Neuronal stem cell (in vitro differentiated cells): ENCODE results near the gene GFPT2. TPM values are rescaled to one million over a fixed set of nuclear protein-coding genes. Genes with fewer than 3 reads are reported as not detected.
A peak's percentile ranks its signal among the peaks of the same experiment; 100 is the strongest.

Experiments used
- DNase-seq: peaks from one replicate; pipeline ENCODE4 v3.0.0-alpha.2; 2013; ENCODE audit warnings: low spot score
- H2AFZ ChIP-seq: one replicate; pipeline ENCODE4 v1.6.1; 2013; ENCODE audit warnings: mild to moderate bottlenecking, low read length, inconsistent platforms
- H2AK5ac ChIP-seq: 2 replicates; pipeline ENCODE4 v1.6.1; 2013; ENCODE audit warnings: low read depth, mild to moderate bottlenecking, inconsistent platforms, low read length, moderate library complexity, mixed read lengths
- H2BK120ac ChIP-seq: 2 replicates; pipeline ENCODE4 v1.6.1; 2013; ENCODE audit warnings: low read depth, mild to moderate bottlenecking, inconsistent platforms, low read length, moderate library complexity, mixed read lengths
- H2BK12ac ChIP-seq: one replicate; pipeline ENCODE4 v1.6.1; 2013; ENCODE audit warnings: low read length, inconsistent platforms
- H2BK15ac ChIP-seq: 2 replicates; pipeline ENCODE4 v1.6.1; 2013; ENCODE audit warnings: mild to moderate bottlenecking, low read length, inconsistent platforms, mixed read lengths
- H2BK5ac ChIP-seq: one replicate; pipeline ENCODE4 v1.6.1; 2013; ENCODE audit warnings: inconsistent platforms, mild to moderate bottlenecking, low read length, moderate library complexity
- H3K14ac ChIP-seq: one replicate; pipeline ENCODE4 v1.6.1; 2013; ENCODE audit warnings: low read length, inconsistent platforms
- H3K18ac ChIP-seq: 2 replicates; pipeline ENCODE4 v1.6.1; 2013; ENCODE audit warnings: low read length, inconsistent platforms
- H3K23ac ChIP-seq: 2 replicates; pipeline ENCODE4 v1.6.1; 2013; ENCODE audit warnings: low read depth, mild to moderate bottlenecking, mixed read lengths, low read length, inconsistent platforms; ENCODE audit not compliant: poor library complexity
- H3K27ac ChIP-seq: replicated peaks from 3 replicates; pipeline ENCODE4 v1.5.1; 2013; ENCODE audit warnings: low read length, inconsistent platforms
- H3K27me3 ChIP-seq, 3 experiments: 2 replicates each; pipeline ENCODE4 v1.6.1; 2013; ENCODE audit warnings: low read length in 3 of 3, mild to moderate bottlenecking in 2 of 3, inconsistent platforms in 1 of 3, low read depth in 1 of 3, mixed read lengths in 1 of 3, moderate library complexity in 1 of 3; ENCODE audit not compliant: control insufficient read depth in 3 of 3, insufficient read depth in 3 of 3
- H3K36me3 ChIP-seq, 2 donors: replicated peaks in 1 of 2; 2 replicates each; pipeline ENCODE4 v1.6.1; 2013; ENCODE audit warnings: low read length in 2 of 2; ENCODE audit not compliant: control insufficient read depth in 2 of 2, insufficient read depth in 2 of 2
- H3K4ac ChIP-seq: 2 replicates; pipeline ENCODE4 v1.6.1; 2013; ENCODE audit warnings: inconsistent platforms, mild to moderate bottlenecking, low read length, moderate library complexity
- H3K4me1 ChIP-seq, 2 donors: 1 replicate in 1 of 2; 2 replicates in 1 of 2; pipeline ENCODE4 v1.6.1; 2013; ENCODE audit warnings: low read length in 2 of 2, low read depth in 1 of 2; ENCODE audit not compliant: control insufficient read depth in 2 of 2, insufficient read depth in 1 of 2
- H3K4me2 ChIP-seq: one replicate; pipeline ENCODE4 v1.6.1; 2013; ENCODE audit warnings: mild to moderate bottlenecking, low read length, inconsistent platforms; ENCODE audit not compliant: insufficient read depth, poor library complexity, severe bottlenecking
- H3K4me3 ChIP-seq, 2 donors: 2 replicates each; pipeline ENCODE4 v1.5.1; 2013; ENCODE audit warnings: low read length in 2 of 2, mild to moderate bottlenecking in 2 of 2, inconsistent platforms in 1 of 2, moderate library complexity in 1 of 2
- H3K79me1 ChIP-seq: one replicate; pipeline ENCODE4 v1.6.1; 2013; ENCODE audit warnings: low read depth, mild to moderate bottlenecking, inconsistent platforms, low read length, moderate library complexity
- H3K9ac ChIP-seq: one replicate; pipeline ENCODE4 v1.6.1; 2013; ENCODE audit warnings: mild to moderate bottlenecking, low read depth, low read length, inconsistent platforms; ENCODE audit not compliant: poor library complexity
- H3K9me3 ChIP-seq, 2 donors: replicated peaks in 1 of 2; 2 replicates each; pipeline versions ENCODE3 to v1.6.1; 2013; ENCODE audit warnings: low read length in 2 of 2, mild to moderate bottlenecking in 2 of 2, inconsistent platforms in 1 of 2, low read depth in 1 of 2, mixed read lengths in 1 of 2, moderate library complexity in 1 of 2; ENCODE audit not compliant: control insufficient read depth in 2 of 2, insufficient read depth in 1 of 2
- H4K8ac ChIP-seq: one replicate; pipeline ENCODE4 v1.6.1; 2013; ENCODE audit warnings: low read depth, mild to moderate bottlenecking, inconsistent platforms, low read length, moderate library complexity
- H4K91ac ChIP-seq: one replicate; pipeline ENCODE4 v1.6.1; 2013; ENCODE audit warnings: low read length, low read depth, mild to moderate bottlenecking, inconsistent platforms; ENCODE audit not compliant: poor library complexity
- WGBS, 2 donors: extraction: QIAGEN DNeasy Blood & Tissue Kit; methylation state at CpG; one replicate each; pipeline ENCODE4 v1.1.7; 2013; ENCODE audit warnings: missing lambda C conversion rate in 2 of 2, mixed read lengths in 1 of 2; ENCODE audit not compliant: insufficient read length in 2 of 2, insufficient replicate concordance in 1 of 2; ENCODE audit errors: extremely low coverage in 2 of 2; 5-methylcytosine and 5-hydroxymethylcytosine counted together
- polyA plus RNA-seq, 2 experiments: library from polyadenylated mRNA; stranded (reverse); fragments of 200-250 nt; gene quantifications; one replicate each; pipeline ENCODE4 v1.2.3, GENCODE V29; 2013

Gene GFPT2
- polyA plus RNA-seq (2013, experiment 1 of 2), result 17.6 TPM
- 16.4 TPM for polyA plus RNA-seq (2013, experiment 2 of 2)

DNA sequence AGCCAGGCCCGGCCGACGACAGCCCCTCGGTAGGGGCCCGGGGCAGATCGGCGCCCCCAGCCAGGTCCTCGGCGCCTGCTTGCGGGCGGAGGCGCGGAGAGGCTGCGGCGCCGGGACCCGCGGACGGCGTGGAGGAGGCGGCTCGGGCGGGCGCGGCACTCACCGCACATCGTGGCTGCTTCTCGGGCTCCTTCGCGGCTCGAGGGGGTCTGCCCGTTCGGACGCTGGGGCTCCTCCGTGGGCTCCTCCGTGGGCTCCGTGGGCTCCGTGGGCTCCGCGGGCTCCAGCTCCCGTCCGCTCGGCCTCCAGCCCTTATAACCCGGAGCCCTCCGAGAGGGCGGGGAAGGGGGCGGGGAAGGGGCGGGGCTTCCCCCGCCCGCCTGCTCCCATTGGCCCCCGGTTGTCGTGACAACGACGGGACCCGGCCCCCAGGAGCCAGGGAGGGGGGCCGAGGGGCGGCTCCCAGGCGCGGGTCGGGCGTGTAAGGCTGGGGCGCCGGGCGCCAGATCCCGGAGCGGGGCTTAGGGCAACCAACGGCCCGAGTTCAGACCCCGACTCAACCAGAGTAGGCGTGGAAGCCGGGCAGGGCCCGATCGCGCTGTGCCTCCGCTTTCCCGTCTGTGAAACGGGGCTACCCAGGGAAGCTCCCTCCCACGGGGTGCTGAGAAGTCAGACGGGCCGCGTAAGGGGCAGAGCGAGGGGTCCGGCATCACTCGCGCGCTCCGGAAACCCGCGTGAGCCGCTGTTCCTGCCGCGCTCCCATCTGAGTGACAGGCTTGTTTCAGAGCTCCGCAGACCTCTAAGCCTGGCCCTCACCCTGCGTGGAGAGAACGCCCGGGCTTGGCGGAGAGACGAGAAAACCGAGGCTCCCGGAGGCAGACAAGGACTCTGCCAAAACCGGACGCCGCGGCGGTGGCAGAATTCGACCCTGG is at the start of gene GFPT2:
Gene GFPT2 (minus strand): TSS at position 289 of the 932 bp plus-strand sequence. CDS start 119 bp downstream, at position 170.
- Histone ChIP-seq H3K4me3 (peak within 1 kb of the TSS; percentile 87 to 95), H2BK12ac (no peak within 1 kb of the TSS), H3K27me3 (peaks cover 0 to 36% (median 18%) of the 10 kb centered on the region in 3 experiments), H4K8ac (no peak within 1 kb of the TSS), H2BK120ac (peak within 1 kb of the TSS; percentile 69), H2BK15ac (no peak within 1 kb of the TSS), H3K4me1 (peaks cover 6 to 12% of the 10 kb centered on the region in 2 donors), H3K14ac (peak within 1 kb of the TSS; percentile 85), H3K4me2 (peak within 1 kb of the TSS; percentile 97), H3K9ac (peak within 1 kb of the TSS; percentile 93), H2AK5ac (peak within 1 kb of the TSS; percentile 51), H2BK5ac (peak within 1 kb of the TSS; percentile 72), H3K23ac (peak within 1 kb of the TSS; percentile 75), H2AFZ (peak within 1 kb of the TSS; percentile 92), H3K4ac (peak within 1 kb of the TSS; percentile 80), H3K79me1 (peaks cover 5% of the 10 kb centered on the region), H3K9me3 (no peaks in the 10 kb centered on the region), H3K27ac (no peak within 1 kb of the TSS), H3K36me3 (no peaks in the 10 kb centered on the region), H4K91ac (no peak within 1 kb of the TSS), H3K18ac (peak within 1 kb of the TSS; percentile 98)
- DNase-seq, result peak; percentile 87
- WGBS, 2 donors, result no CpG with 5 or more reads among the region's 106 CpGs

DNA sequence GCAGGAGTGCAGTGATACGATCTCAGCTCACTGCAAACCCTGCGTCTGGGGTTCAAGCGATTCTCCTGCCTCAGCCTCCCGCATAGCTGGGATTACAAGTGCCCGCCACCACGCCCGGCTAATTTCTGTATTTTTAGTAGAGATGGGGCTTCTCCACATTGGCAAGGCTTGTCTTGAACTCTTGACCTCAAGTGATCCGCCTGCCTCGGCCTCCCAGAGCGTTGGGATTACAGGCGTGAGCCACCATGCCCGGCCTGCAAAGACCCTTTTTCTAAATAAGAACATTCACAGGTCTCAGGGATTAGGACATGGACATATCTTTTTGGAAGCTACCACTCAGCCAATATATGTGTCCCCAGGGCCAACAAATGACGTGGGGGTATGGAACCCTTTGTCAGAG is 49.6 kb upstream of the GFPT2 start:
- no peaks in the 10 kb centered on the region for H3K79me1 ChIP-seq
- no peak overlapping the region for H2BK5ac ChIP-seq
- no peak overlapping the region for H3K23ac ChIP-seq
- H3K9me3 ChIP-seq, result peaks cover 0 to 3% of the 10 kb centered on the region in 2 donors
- WGBS, 2 donors, result no CpG with 5 or more reads among the region's 13 CpGs
- H3K14ac ChIP-seq, result no peak overlapping the region
- no peak overlapping the region for H4K91ac ChIP-seq
- no peak overlapping the region for H3K9ac ChIP-seq
- H4K8ac ChIP-seq, result no peak overlapping the region
- H2BK120ac ChIP-seq, result no peak overlapping the region
- no peak for DNase-seq
- H3K4me1 ChIP-seq, result no peaks in the 10 kb centered on the region
- H3K27me3 ChIP-seq, result no peaks in the 10 kb centered on the region
- H3K4me3 ChIP-seq, result no peak overlapping the region
- H3K4ac ChIP-seq, result no peak overlapping the region
- H3K27ac ChIP-seq, result no peak overlapping the region
- H2BK12ac ChIP-seq, result no peak overlapping the region
- H2BK15ac ChIP-seq, result no peak overlapping the region
- no peaks in the 10 kb centered on the region for H3K36me3 ChIP-seq
- H3K4me2 ChIP-seq, result no peak overlapping the region
- no peak overlapping the region for H3K18ac ChIP-seq
- no peak overlapping the region for H2AK5ac ChIP-seq
- no peak overlapping the region for H2AFZ ChIP-seq

DNA sequence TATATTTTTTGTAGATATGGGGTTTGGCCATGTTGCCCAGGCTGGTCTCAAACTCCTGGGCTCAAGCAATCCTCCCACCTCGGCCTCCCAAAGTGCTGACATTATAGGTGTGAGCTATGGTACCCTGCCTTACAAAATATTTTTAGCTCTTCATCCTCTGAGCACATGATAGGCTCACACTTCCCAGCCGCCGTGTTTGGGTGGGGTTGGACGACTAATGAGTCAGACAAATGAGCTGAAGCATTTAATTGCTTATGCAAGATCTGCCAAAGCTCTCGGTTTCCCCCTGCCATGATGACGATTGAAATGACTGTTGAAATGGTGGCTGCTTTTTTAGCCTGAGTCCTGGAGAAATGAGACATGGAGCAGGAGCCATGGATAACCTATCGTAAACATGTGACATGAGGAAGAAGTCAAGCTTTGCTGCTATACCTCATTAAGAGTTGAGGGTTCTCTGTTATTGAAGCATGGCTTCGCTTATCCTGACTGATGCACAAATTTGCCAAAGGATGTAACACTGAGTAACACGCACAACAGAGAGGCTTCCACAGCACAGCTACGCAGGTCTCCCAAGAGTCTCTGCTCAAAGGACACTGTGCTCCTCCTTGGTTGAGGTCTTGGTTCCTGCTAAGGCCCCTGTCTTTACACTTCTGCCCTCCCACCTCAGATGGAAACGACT is 48.2 kb upstream of the GFPT2 start:
- H3K27ac ChIP-seq, result no peak overlapping the region
- no peak overlapping the region for H2BK120ac ChIP-seq
- H3K18ac ChIP-seq, result no peak overlapping the region
- no peak overlapping the region for H2AK5ac ChIP-seq
- no peak overlapping the region for H2AFZ ChIP-seq
- H3K79me1 ChIP-seq, result no peaks in the 10 kb centered on the region
- no peak overlapping the region for H4K91ac ChIP-seq
- no peak overlapping the region for H4K8ac ChIP-seq
- H3K23ac ChIP-seq, result no peak overlapping the region
- no peak overlapping the region for H3K9ac ChIP-seq
- H3K14ac ChIP-seq, result peak overlapping the region; percentile 94
- H3K4ac ChIP-seq, result no peak overlapping the region
- no peaks in the 10 kb centered on the region for H3K27me3 ChIP-seq
- H3K4me3 ChIP-seq, result no peak overlapping the region
- no CpG with 5 or more reads among the region's 11 CpGs for WGBS, 2 donors
- no peak overlapping the region for H2BK15ac ChIP-seq
- H3K9me3 ChIP-seq, result peaks cover 0 to 3% of the 10 kb centered on the region in 2 donors
- no peaks in the 10 kb centered on the region for H3K36me3 ChIP-seq
- no peak for DNase-seq
- no peak overlapping the region for H2BK5ac ChIP-seq
- H3K4me2 ChIP-seq, result no peak overlapping the region
- H2BK12ac ChIP-seq, result no peak overlapping the region
- H3K4me1 ChIP-seq, result no peaks in the 10 kb centered on the region

DNA sequence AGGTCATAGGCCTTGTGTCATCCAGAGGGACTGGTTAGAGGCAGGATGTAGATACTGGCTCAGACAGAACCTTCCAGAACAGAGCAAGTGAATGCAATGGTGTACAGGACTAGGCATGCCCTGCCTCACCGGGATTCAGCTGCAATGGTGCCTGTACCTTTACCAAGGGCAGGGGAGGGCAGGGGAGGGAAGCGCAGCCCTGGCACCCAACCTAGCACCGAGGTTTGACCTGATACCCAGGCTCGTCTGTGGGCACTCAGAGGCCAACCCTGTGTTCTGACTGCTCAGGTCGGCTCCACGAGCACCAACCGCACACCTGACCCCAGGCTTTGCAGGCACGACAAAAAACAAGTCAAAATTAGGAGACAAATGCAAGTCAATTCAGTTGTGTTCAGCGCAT is 47.3 kb upstream of the GFPT2 start:
- no peak overlapping the region for H4K8ac ChIP-seq
- no peak overlapping the region for H3K18ac ChIP-seq
- no peak for DNase-seq
- H2BK12ac ChIP-seq, result no peak overlapping the region
- no peak overlapping the region for H2BK5ac ChIP-seq
- no peak overlapping the region for H3K4me2 ChIP-seq
- H4K91ac ChIP-seq, result no peak overlapping the region
- no peak overlapping the region for H2AK5ac ChIP-seq
- no peaks in the 10 kb centered on the region for H3K36me3 ChIP-seq
- no peak overlapping the region for H2BK15ac ChIP-seq
- no peak overlapping the region for H3K4me3 ChIP-seq
- H3K9ac ChIP-seq, result no peak overlapping the region
- H3K14ac ChIP-seq, result no peak overlapping the region
- H3K79me1 ChIP-seq, result no peaks in the 10 kb centered on the region
- no peaks in the 10 kb centered on the region for H3K4me1 ChIP-seq
- no CpG with 5 or more reads among the region's 9 CpGs for WGBS, 2 donors
- H3K27ac ChIP-seq, result no peak overlapping the region
- peaks cover 0 to 3% of the 10 kb centered on the region in 2 donors for H3K9me3 ChIP-seq
- no peak overlapping the region for H2AFZ ChIP-seq
- peaks cover 0 to 5% (median 0%) of the 10 kb centered on the region in 3 experiments for H3K27me3 ChIP-seq
- no peak overlapping the region for H3K4ac ChIP-seq
- no peak overlapping the region for H2BK120ac ChIP-seq
- H3K23ac ChIP-seq, result no peak overlapping the region
